Esophagus muscularis mucosa (tissue), 4 donors: Measurements from ENCODE around the gene BLNK.

ENCODE experiments used
- EP300 ChIP-seq: sonication (generic); formaldehyde crosslinking; IDR thresholded peaks from one replicate; pipeline ENCODE4 v1.6.1; 2017; ENCODE audit warnings: antibody characterized with exemption
- POLR2AphosphoS5 ChIP-seq, 2 donors: sonication (generic); formaldehyde crosslinking; IDR thresholded peaks; one replicate each; pipeline ENCODE4 v1.6.1; 2017; ENCODE audit warnings: antibody characterized with exemption in 2 of 2
- TF ChIP-seq, protein P1 (sequence below), 3 experiments: fragments of 200-600 bp in 2 of 3; fragments of 450-650 bp in 1 of 3; sonication (generic) in 2 of 3; IDR thresholded peaks; one replicate each; pipeline ENCODE4 v1.5.1; 2017 to 2019; ENCODE audit warnings: antibody characterized with exemption in 3 of 3, mild to moderate bottlenecking in 2 of 3, moderate library complexity in 1 of 3

DNA sequence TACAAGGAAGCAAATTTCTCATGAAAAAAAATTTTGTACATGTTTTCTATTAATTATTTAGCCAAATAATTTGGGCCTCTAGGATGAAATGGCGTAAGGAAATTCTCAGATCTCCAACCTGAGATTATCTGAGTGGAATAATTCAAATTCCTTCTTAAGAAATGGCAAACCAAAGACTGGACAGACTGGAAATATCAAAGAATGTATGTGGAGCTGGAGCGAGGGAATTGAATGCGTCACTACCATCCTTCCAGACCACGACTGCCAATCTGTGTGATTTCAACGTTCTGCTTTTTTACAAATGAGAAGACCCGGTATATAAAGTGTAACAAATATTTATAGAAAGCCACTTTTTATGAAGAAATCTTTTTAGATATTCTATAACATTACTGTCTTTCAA, 12.4 kb upstream of the BLNK start:
- TF ChIP-seq, protein P1, sequence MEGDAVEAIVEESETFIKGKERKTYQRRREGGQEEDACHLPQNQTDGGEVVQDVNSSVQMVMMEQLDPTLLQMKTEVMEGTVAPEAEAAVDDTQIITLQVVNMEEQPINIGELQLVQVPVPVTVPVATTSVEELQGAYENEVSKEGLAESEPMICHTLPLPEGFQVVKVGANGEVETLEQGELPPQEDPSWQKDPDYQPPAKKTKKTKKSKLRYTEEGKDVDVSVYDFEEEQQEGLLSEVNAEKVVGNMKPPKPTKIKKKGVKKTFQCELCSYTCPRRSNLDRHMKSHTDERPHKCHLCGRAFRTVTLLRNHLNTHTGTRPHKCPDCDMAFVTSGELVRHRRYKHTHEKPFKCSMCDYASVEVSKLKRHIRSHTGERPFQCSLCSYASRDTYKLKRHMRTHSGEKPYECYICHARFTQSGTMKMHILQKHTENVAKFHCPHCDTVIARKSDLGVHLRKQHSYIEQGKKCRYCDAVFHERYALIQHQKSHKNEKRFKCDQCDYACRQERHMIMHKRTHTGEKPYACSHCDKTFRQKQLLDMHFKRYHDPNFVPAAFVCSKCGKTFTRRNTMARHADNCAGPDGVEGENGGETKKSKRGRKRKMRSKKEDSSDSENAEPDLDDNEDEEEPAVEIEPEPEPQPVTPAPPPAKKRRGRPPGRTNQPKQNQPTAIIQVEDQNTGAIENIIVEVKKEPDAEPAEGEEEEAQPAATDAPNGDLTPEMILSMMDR (IDR thresholded peaks at IDR 0.05) = no peak
- TF ChIP-seq EP300 (no peak), POLR2AphosphoS5 (IDR thresholded peaks at IDR 0.05) (no peak)
